ENCODE data around the gene DAPK2.
A peak's percentile ranks its signal among the peaks of the same experiment; 100 is the strongest.

DAPK2 gene

DNA sequence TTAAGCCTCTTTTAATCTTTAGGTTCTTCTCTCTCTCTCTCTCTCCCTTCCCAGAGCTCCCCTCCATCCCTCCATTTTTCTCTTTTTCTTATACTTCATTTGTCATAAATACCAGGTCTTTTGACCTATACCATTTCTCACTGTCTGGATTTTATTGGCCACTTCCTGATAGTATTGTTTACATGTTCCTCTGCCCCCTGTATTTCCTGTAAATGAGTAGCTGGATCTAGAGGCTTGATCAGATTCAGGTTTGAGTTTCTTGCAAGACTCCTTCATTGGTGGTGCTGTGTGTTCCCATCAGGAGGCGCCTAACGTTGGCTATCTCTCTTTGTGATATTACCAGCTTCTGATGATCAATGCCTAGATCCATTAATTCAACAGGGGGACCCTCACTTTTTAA, 42.2 kb downstream of the DAPK2 start:
- Histone ChIP-seq H3K27ac (peak overlapping the region; percentile 75), H3K27me3 (no peaks in the 10 kb centered on the region), H3K4me1 (ENCODE audit: control insufficient read depth in 1 of 2, insufficient read depth in 1 of 2, low read depth in 1 of 2, low read length in 1 of 2) (peaks cover 81 to 83% of the 10 kb centered on the region in 2 experiments), H3K9me3 (no peaks in the 10 kb centered on the region), H3K36me3 (peaks cover 8% of the 10 kb centered on the region), H3K4me3 (ENCODE audit: low read depth in 1 of 2, low read length in 1 of 2) (no peak overlapping the region)
- TF ChIP-seq, protein P1, sequence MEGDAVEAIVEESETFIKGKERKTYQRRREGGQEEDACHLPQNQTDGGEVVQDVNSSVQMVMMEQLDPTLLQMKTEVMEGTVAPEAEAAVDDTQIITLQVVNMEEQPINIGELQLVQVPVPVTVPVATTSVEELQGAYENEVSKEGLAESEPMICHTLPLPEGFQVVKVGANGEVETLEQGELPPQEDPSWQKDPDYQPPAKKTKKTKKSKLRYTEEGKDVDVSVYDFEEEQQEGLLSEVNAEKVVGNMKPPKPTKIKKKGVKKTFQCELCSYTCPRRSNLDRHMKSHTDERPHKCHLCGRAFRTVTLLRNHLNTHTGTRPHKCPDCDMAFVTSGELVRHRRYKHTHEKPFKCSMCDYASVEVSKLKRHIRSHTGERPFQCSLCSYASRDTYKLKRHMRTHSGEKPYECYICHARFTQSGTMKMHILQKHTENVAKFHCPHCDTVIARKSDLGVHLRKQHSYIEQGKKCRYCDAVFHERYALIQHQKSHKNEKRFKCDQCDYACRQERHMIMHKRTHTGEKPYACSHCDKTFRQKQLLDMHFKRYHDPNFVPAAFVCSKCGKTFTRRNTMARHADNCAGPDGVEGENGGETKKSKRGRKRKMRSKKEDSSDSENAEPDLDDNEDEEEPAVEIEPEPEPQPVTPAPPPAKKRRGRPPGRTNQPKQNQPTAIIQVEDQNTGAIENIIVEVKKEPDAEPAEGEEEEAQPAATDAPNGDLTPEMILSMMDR (IDR thresholded peaks at IDR 0.05): no peak

- peaks cover 89 to 92% of the 10 kb centered on the region in 2 experiments for H3K4me1 ChIP-seq (ENCODE audit: control insufficient read depth in 1 of 2, insufficient read depth in 1 of 2, low read depth in 1 of 2, low read length in 1 of 2)
- peaks cover 11% of the 10 kb centered on the region for H3K36me3 ChIP-seq
- peak overlapping the region; percentile 75 for H3K27ac ChIP-seq
- no peak overlapping the region for H3K4me3 ChIP-seq (ENCODE audit: low read depth in 1 of 2, low read length in 1 of 2)
- TF ChIP-seq, protein P1 (IDR thresholded peaks at IDR 0.05): no peak
- H3K27me3 ChIP-seq: no peaks in the 10 kb centered on the region
- H3K9me3 ChIP-seq: no peaks in the 10 kb centered on the region
Observed at GRCh38 chr15:64003182-64003581, 43.1 kb downstream of the DAPK2 start.

DNA sequence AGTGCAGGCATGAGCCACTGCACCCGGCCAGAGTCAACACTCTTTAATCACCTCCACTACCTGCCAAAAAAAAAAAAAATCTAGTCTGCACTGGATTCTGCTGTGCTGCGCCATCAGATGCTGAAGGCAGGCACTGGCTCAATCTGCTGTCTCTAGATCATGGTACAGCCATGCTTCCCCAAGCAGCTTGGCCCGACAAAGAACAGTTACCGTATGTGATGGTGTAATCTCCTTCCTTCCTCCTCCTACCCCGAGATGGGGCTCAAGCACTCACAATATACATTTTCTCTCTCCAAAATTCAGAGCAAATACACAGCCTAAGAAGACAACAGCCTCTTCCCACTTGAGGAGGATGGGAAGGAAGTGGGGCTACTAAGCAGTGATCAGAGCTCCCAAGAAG, 45.1 kb downstream of the DAPK2 start:
- Histone ChIP-seq H3K4me1 (ENCODE audit: control insufficient read depth in 1 of 2, insufficient read depth in 1 of 2, low read depth in 1 of 2, low read length in 1 of 2) (peaks cover 81 to 87% of the 10 kb centered on the region in 2 experiments), H3K27me3 (no peaks in the 10 kb centered on the region), H3K9me3 (no peaks in the 10 kb centered on the region), H3K4me3 (ENCODE audit: low read depth in 1 of 2, low read length in 1 of 2) (peak overlapping the region; percentile 32 to 38), H3K27ac (peak overlapping the region; percentile 92), H3K36me3 (peaks cover 15% of the 10 kb centered on the region)
- TF ChIP-seq, protein P1 (IDR thresholded peaks at IDR 0.05): peak; percentile 19

DNA sequence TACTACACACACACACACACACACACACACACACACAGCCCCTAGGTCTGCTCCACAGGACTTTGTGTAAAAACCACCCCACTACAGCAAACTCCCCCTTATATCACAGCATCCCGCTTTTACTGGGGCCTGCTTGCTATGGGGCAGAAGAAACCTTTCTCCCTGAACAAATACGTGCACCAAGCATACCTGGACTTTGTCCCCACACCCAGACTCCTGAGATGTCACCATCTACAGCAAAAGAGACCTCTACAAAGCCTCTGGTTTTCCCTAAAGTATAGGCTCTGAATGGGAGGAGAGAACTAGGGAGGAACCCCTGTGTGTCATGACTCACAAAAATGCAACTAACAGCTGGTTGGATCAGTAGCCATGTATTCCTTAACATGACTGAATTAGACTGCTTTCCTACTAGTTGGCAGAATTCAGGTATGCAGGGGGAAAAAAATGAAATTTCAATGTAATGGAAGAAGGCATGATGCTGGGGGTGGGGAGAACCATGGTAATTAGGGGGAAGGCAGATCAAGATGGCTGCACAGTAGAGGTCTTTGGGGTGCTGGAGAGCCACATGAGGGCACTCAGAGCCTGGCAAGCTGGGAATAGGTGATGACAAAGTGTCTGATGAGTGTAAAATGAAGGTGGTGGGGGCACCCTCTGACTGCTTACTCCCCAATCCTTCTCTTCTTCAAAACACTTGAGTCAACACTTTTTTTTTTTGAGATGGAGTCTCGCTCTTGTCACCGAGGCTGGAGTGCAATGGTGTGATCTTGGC, 45.9 kb downstream of the DAPK2 start:
- Histone ChIP-seq H3K27me3 (no peaks in the 10 kb centered on the region), H3K27ac (peak overlapping the region; percentile 92), H3K9me3 (no peaks in the 10 kb centered on the region), H3K4me3 (ENCODE audit: low read depth in 1 of 2, low read length in 1 of 2) (peak overlapping the region; percentile 0 to 38), H3K4me1 (ENCODE audit: control insufficient read depth in 1 of 2, insufficient read depth in 1 of 2, low read depth in 1 of 2, low read length in 1 of 2) (peaks cover 78 to 89% of the 10 kb centered on the region in 2 experiments), H3K36me3 (peaks cover 14% of the 10 kb centered on the region)
- TF ChIP-seq, protein P1 (IDR thresholded peaks at IDR 0.05): no peak

DNA sequence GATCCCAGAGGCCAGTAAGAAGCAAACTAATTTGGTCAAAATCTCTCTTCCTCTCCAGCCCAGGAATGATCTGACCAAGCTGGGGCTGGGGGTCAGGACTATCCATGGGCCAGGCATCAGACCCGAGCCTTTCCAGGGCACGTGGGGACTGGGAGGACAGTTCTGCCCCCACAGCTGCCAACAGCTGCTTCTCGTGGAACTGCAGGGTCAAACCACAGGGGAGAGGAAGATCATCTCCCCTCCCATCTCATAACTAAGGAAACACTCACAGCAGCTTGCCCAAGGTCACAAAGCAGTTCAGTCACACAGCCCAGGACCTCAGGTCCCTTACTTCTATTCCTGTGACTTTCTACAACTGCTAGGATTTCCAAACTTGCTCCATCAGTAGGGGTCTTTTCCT, 47.1 kb downstream of the DAPK2 start:
- H3K27ac ChIP-seq: peak overlapping the region; percentile 92
- H3K36me3 ChIP-seq: peaks cover 8% of the 10 kb centered on the region
- peaks cover 73 to 86% of the 10 kb centered on the region in 2 experiments for H3K4me1 ChIP-seq (ENCODE audit: control insufficient read depth in 1 of 2, insufficient read depth in 1 of 2, low read depth in 1 of 2, low read length in 1 of 2)

More for the DNA sequence above, 47.1 kb downstream of the DAPK2 start:
- Histone ChIP-seq H3K9me3 (no peaks in the 10 kb centered on the region), H3K4me3 (ENCODE audit: low read depth in 1 of 2, low read length in 1 of 2) (peak overlapping the region in 1 of 2 experiments; percentile 38), H3K27me3 (no peaks in the 10 kb centered on the region)
- TF ChIP-seq, protein P1 (IDR thresholded peaks at IDR 0.05): no peak
